ENCODE results near the gene PROCR.

DNA sequence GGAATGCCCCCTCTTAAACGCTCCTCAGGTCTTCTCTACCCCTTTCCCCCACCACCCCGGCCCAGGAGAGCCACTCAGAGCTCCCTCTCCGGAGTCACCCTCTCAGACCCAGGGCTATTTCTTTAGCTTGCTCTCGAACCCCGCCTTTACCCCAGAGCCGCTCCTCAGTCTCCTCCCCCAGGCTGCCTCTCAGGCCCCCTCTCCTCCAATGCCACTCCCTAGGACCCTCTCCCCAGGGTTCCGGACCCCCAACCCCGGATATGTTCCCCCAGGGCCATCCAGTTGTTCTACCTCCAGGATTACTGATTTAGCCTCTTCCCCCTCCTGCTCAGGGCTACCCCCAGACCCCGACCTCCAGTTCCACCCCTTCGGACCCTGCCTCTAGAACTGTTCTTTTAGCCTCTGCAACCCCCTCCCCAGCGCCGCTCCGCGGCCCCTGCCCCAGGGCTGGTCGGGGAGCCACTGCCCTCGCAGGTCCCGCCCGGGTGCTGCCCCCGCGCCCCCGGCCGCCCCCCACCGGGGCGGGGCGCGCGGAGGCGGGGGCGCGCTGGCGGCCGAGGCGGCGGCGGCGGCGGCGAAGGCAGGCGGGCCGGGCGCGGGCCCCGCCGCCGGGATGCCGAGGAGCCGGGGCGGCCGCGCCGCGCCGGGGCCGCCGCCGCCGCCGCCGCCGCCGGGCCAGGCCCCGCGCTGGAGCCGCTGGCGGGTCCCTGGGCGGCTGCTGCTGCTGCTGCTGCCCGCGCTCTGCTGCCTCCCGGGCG is 54.4 kb downstream of the PROCR start, which contains the start of gene MMP24:
- TF ChIP-seq CEBPB (IDR thresholded peaks at IDR 0.05; ENCODE audit: low read depth) (no peak), POLR2AphosphoS5 (IDR thresholded peaks at IDR 0.05; ENCODE audit: low read depth, low read length) (no peak), CTCF (IDR thresholded peaks at IDR 0.05 in 2 of 3, conservative IDR thresholded peaks at IDR 0.05 in 1 of 3; ENCODE audit: borderline replicate concordance in 1 of 3, insufficient read depth in 1 of 3, low read depth in 2 of 3, low read length in 2 of 3) (no peak), RAD21 (IDR thresholded peaks at IDR 0.05; ENCODE audit: low read depth) (no peak), POLR2A (IDR thresholded peaks at IDR 0.05; ENCODE audit: borderline replicate concordance, extremely low read depth, insufficient read depth, insufficient read length) (no peak), YY1 (IDR thresholded peaks at IDR 0.05; ENCODE audit: extremely low read depth, insufficient replicate concordance, low read depth, low read length) (no peak), EZH2 (IDR thresholded peaks at IDR 0.05) (no peak), SP1 (IDR thresholded peaks at IDR 0.05; ENCODE audit: low read depth) (no peak), FOSL1 (IDR thresholded peaks at IDR 0.05; ENCODE audit: low read depth) (no peak)
- TF ChIP-seq, protein P1, sequence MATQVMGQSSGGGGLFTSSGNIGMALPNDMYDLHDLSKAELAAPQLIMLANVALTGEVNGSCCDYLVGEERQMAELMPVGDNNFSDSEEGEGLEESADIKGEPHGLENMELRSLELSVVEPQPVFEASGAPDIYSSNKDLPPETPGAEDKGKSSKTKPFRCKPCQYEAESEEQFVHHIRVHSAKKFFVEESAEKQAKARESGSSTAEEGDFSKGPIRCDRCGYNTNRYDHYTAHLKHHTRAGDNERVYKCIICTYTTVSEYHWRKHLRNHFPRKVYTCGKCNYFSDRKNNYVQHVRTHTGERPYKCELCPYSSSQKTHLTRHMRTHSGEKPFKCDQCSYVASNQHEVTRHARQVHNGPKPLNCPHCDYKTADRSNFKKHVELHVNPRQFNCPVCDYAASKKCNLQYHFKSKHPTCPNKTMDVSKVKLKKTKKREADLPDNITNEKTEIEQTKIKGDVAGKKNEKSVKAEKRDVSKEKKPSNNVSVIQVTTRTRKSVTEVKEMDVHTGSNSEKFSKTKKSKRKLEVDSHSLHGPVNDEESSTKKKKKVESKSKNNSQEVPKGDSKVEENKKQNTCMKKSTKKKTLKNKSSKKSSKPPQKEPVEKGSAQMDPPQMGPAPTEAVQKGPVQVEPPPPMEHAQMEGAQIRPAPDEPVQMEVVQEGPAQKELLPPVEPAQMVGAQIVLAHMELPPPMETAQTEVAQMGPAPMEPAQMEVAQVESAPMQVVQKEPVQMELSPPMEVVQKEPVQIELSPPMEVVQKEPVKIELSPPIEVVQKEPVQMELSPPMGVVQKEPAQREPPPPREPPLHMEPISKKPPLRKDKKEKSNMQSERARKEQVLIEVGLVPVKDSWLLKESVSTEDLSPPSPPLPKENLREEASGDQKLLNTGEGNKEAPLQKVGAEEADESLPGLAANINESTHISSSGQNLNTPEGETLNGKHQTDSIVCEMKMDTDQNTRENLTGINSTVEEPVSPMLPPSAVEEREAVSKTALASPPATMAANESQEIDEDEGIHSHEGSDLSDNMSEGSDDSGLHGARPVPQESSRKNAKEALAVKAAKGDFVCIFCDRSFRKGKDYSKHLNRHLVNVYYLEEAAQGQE (IDR thresholded peaks at IDR 0.05; ENCODE audit: low read depth) = no peak
